ENCODE data around the gene SETBP1. TPM values are rescaled to one million over a fixed set of nuclear protein-coding genes. Genes with fewer than 3 reads are reported as not detected.

Gene SETBP1
- total RNA-seq, 4 donors from 2014 or later = 26.2 to 40.8 (median 33.6) TPM

- no peak for TF ChIP-seq CTCF (IDR thresholded peaks at IDR 0.05)
- TF ChIP-seq POLR2A (IDR thresholded peaks at IDR 0.05) = no peak
- no peak for TF ChIP-seq EP300 (IDR thresholded peaks at IDR 0.05)
- Histone ChIP-seq H3K4me1 (peaks cover 0 to 17% (median under 1%) of the 10 kb centered on the region in 4 donors), H3K4me3 (no peak overlapping the region), H3K27me3 (no peaks in the 10 kb centered on the region), H3K9me3 (no peaks in the 10 kb centered on the region), H3K27ac (no peak overlapping the region), H3K36me3 (no peaks in the 10 kb centered on the region)
- WGBS, 2 donors = 88 to 93% methylated on average over 1 of the region's 1 CpG
- no peak for DNase-seq (ENCODE audit: low spot score in 2 of 2)
Observed at GRCh38 chr18:45019469-45019868, 338.8 kb downstream of the SETBP1 start.

- no peaks in the 10 kb centered on the region for H3K9me3 ChIP-seq
- WGBS, 2 donors = 80 to 88% methylated on average over 5 of the region's 5 CpGs
- no peak overlapping the region for H3K27ac ChIP-seq
- TF ChIP-seq CTCF (IDR thresholded peaks at IDR 0.05) = no peak
- TF ChIP-seq POLR2A (IDR thresholded peaks at IDR 0.05) = no peak
- TF ChIP-seq EP300 (IDR thresholded peaks at IDR 0.05) = no peak
- no peaks in the 10 kb centered on the region for H3K36me3 ChIP-seq
- H3K27me3 ChIP-seq = no peaks in the 10 kb centered on the region
- no peak overlapping the region for H3K4me3 ChIP-seq
- no peak for DNase-seq (ENCODE audit: low spot score in 2 of 2)
- H3K4me1 ChIP-seq = no peaks in the 10 kb centered on the region
Observed at GRCh38 chr18:45023519-45023918, 342.8 kb downstream of the SETBP1 start.

- no peaks in the 10 kb centered on the region for H3K4me1 ChIP-seq
- H3K9me3 ChIP-seq = peaks cover 0 to 4% (median 0%) of the 10 kb centered on the region in 4 donors
- H3K36me3 ChIP-seq = no peaks in the 10 kb centered on the region
- WGBS, 2 donors = 59 to 65% methylated on average over 4 of the region's 4 CpGs
- no peak overlapping the region for H3K27ac ChIP-seq
- DNase-seq (ENCODE audit: low spot score in 2 of 2) = no peak
- H3K4me3 ChIP-seq = no peak overlapping the region
- TF ChIP-seq EP300 (IDR thresholded peaks at IDR 0.05) = no peak
- H3K27me3 ChIP-seq = no peaks in the 10 kb centered on the region
Observed at GRCh38 chr18:45024357-45025088, 343.8 kb downstream of the SETBP1 start.

GRCh38 chr18:45025089-45025450 lies 344.4 kb downstream of the SETBP1 start:
- Histone ChIP-seq H3K4me3 (no peak overlapping the region), H3K27ac (no peak overlapping the region), H3K9me3 (peaks cover 0 to 4% (median 0%) of the 10 kb centered on the region in 4 donors), H3K4me1 (no peaks in the 10 kb centered on the region), H3K27me3 (no peaks in the 10 kb centered on the region), H3K36me3 (no peaks in the 10 kb centered on the region)
- 93% methylated on average over 4 of the region's 4 CpGs for WGBS, 2 donors
- TF ChIP-seq CTCF (IDR thresholded peaks at IDR 0.05) (no peak), EP300 (IDR thresholded peaks at IDR 0.05) (no peak), POLR2A (IDR thresholded peaks at IDR 0.05) (no peak)
- no peak for DNase-seq (ENCODE audit: low spot score in 2 of 2)

GRCh38 chr18:45026162-45026561 lies 345.5 kb downstream of the SETBP1 start:
- 63 to 80% methylated on average over 3 of the region's 3 CpGs for WGBS, 2 donors
- DNase-seq (ENCODE audit: low spot score in 2 of 2) = no peak

More at GRCh38 chr18:45026162-45026561, 345.5 kb downstream of the SETBP1 start:
- no peak for TF ChIP-seq CTCF (IDR thresholded peaks at IDR 0.05)
- TF ChIP-seq POLR2A (IDR thresholded peaks at IDR 0.05) = no peak
- no peak for TF ChIP-seq EP300 (IDR thresholded peaks at IDR 0.05)
- Histone ChIP-seq H3K36me3 (no peaks in the 10 kb centered on the region), H3K4me3 (no peak overlapping the region), H3K27ac (no peak overlapping the region), H3K9me3 (peaks cover 0 to 4% (median 0%) of the 10 kb centered on the region in 4 donors), H3K4me1 (no peaks in the 10 kb centered on the region), H3K27me3 (no peaks in the 10 kb centered on the region)
